T-helper 2 cell treated with Interferon-gamma antibody and Interleukin-4, amounts not matched to agents 5 μg/mL and 100 μg/mL, for 36 hours (primary cell): ENCODE results near the gene IGFBP4.
"Not testable (repeated sequence)": the region's sequence is repeated elsewhere in the genome, so short reads cannot be mapped to it uniquely, and the experiment has no call there.

ENCODE experiments used
- DNase-seq: peaks from one replicate; pipeline ENCODE4 v3.0.0; 2021; ENCODE audit warnings: low spot score
- H3K27ac Mint-ChIP-seq: one replicate; pipeline ENCODE4 v1.8.0; 2021; ENCODE audit warnings: mild to moderate bottlenecking, mixed read lengths
- H3K27me3 Mint-ChIP-seq: one replicate; pipeline ENCODE4 v1.8.0; 2021; ENCODE audit warnings: low read depth, mixed read lengths
- H3K36me3 Mint-ChIP-seq: one replicate; pipeline ENCODE4 v1.8.0; 2021; ENCODE audit warnings: low read depth, mixed read lengths
- H3K4me1 Mint-ChIP-seq: one replicate; pipeline ENCODE4 v1.8.0; 2021; ENCODE audit warnings: low read depth, mixed read lengths
- H3K4me3 Mint-ChIP-seq: one replicate; pipeline ENCODE4 v1.8.0; 2022; ENCODE audit warnings: mild to moderate bottlenecking, moderate library complexity, mixed read lengths
- H3K9me3 Mint-ChIP-seq: one replicate; pipeline ENCODE4 v1.8.0; 2021; ENCODE audit warnings: mixed read lengths

The IGFBP4 gene

DNA sequence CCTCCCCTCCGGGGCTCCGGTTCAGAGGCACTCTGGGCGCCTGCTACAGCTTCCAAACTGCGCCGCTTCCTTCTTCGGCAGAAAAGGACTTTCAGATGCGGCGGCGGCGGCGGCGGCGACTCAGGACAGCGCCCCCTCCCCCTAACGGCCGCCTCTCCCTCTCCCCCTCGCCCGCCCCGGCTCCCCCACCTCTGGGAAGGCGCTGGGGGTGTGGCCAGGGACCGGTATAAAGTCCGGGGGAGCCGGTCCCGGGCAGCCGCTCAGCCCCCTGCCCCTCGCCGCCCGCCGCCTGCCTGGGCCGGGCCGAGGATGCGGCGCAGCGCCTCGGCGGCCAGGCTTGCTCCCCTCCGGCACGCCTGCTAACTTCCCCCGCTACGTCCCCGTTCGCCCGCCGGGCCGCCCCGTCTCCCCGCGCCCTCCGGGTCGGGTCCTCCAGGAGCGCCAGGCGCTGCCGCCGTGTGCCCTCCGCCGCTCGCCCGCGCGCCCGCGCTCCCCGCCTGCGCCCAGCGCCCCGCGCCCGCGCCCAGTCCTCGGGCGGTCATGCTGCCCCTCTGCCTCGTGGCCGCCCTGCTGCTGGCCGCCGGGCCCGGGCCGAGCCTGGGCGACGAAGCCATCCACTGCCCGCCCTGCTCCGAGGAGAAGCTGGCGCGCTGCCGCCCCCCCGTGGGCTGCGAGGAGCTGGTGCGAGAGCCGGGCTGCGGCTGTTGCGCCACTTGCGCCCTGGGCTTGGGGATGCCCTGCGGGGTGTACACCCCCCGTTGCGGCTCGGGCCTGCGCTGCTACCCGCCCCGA lies at the start of gene IGFBP4:
Gene IGFBP4 (plus strand): TSS at position 255 of the 792 bp plus-strand sequence. CDS start 286 bp downstream, at position 541.
- Mint-ChIP-seq H3K27ac (peak within 1 kb of the TSS; percentile 90), H3K4me1 (peaks cover 40% of the 10 kb centered on the region), H3K27me3 (peaks cover 2% of the 10 kb centered on the region), H3K9me3 (no peaks in the 10 kb centered on the region), H3K4me3 (peak within 1 kb of the TSS; percentile 88), H3K36me3 (peaks cover 16% of the 10 kb centered on the region)
- peak; percentile 78 for DNase-seq

DNA sequence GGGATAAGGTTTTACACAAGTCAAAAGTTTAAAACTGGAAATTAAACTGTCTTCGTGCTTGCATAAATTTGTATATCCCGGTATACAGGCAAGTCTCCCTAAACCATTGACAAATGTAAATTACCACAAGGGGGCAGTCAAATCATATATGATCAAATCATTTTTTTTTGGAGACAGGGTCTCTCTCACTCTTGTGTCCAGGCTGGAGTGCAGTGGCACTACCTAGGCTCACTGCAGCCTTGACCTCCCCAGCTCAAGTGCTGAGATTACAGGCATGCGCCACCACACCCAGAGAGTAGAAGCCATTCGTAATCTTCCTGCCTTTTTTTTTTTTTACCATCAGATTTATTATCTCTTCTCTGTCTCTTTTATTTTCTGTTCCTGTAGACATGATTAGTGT lies 44.1 kb upstream of the IGFBP4 start:
- no peak overlapping the region for H3K4me3 Mint-ChIP-seq
- no peaks in the 10 kb centered on the region for H3K27me3 Mint-ChIP-seq
- no peak for DNase-seq
- peaks cover 26% of the 10 kb centered on the region for H3K4me1 Mint-ChIP-seq
- H3K27ac Mint-ChIP-seq = peak overlapping the region; percentile 59
- peaks cover 78% of the 10 kb centered on the region for H3K36me3 Mint-ChIP-seq
- no peaks in the 10 kb centered on the region for H3K9me3 Mint-ChIP-seq

DNA sequence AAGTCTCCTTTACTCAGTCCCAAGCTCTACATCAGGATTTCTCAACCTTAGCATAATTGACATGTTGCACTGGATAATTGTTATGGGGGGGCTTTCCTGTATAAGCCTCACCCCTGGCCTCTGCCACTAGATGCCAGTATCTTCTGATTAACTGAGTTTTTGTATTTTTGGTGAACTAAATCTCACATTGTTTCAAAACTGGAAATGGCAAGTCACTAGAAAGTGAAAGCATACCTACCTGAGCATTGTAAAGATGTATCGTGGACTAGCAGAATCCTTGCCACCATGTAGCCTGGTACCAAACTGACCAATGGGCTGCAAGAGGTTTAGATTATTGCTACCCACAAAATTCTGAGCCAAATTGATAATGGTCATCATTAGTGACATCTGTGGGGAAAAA lies 40.6 kb upstream of the IGFBP4 start:
- Mint-ChIP-seq H3K27ac (peak overlapping the region; percentile 24), H3K36me3 (peaks cover 85% of the 10 kb centered on the region), H3K4me3 (peak overlapping the region; percentile 11), H3K27me3 (no peaks in the 10 kb centered on the region), H3K9me3 (no peaks in the 10 kb centered on the region), H3K4me1 (peaks cover 28% of the 10 kb centered on the region)
- DNase-seq = no peak

DNA sequence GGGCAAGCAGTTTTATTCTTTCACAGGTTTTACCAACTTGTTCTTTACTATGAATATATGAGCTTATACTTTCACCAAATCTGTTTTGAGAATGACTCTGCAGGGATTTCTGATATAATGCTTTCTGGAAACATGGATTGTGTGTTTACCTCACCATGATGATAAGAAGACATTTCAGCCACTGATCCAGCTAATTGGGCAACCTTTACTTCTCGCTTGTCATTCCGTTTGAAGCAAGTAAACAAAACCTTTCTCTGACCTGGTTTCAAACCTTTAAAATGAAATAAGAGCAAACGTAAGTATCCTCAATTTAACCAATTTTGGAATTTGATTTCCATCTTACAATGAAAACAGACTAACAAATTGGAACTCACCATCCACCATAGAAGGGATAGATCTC lies 39.2 kb upstream of the IGFBP4 start:
- peaks cover 81% of the 10 kb centered on the region for H3K36me3 Mint-ChIP-seq
- peaks cover 28% of the 10 kb centered on the region for H3K4me1 Mint-ChIP-seq
- no peak overlapping the region for H3K4me3 Mint-ChIP-seq
- H3K27ac Mint-ChIP-seq = peak overlapping the region; percentile 47
- no peaks in the 10 kb centered on the region for H3K9me3 Mint-ChIP-seq
- DNase-seq = no peak
- H3K27me3 Mint-ChIP-seq = no peaks in the 10 kb centered on the region

DNA sequence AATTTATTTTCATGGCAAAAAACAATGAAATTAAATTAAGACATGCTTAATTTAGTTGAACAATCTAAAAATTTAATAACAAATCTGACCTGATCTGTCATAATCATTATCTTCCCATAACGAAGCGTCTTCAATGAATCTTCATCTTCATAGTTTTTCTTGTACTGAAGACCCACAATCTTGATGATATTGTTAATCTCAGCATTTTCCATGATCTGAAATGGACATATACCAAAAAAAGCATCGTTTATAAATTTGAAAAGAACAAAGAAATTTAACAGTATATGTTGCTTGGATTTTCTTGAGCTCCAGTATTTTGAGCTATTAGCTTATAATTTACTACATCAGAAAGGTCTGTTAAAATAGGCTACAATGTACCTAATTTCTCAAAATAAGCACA lies 35.8 kb upstream of the IGFBP4 start:
- H3K36me3 Mint-ChIP-seq = peaks cover 76% of the 10 kb centered on the region
- H3K27me3 Mint-ChIP-seq = no peaks in the 10 kb centered on the region
- peaks cover 30% of the 10 kb centered on the region for H3K4me1 Mint-ChIP-seq
- no peaks in the 10 kb centered on the region for H3K9me3 Mint-ChIP-seq
- H3K4me3 Mint-ChIP-seq = no peak overlapping the region
- no peak overlapping the region for H3K27ac Mint-ChIP-seq
- DNase-seq = no peak

DNA sequence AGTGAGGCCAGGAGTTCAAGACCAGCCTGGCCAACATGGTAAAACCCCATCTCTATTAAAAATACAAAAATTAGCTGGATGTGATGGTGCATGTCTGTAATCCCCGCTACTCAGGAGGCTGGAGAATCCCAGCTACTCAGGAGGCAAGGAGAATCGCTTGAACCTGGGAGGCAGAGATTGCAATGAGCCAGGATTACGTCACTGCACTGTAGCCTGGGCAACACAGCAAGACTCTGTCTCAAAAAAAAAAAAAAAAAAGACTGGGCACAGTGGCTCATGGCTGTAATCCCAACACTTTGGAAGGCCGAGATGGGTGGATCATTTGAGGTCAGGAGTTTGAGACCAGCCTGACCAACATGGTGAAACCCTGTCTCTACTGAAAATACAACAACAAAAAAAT lies 33.7 kb upstream of the IGFBP4 start:
- H3K27ac Mint-ChIP-seq, DNase-seq, H3K27me3 Mint-ChIP-seq, H3K4me3 Mint-ChIP-seq, H3K9me3 Mint-ChIP-seq: not testable (repeated sequence)
- peaks cover 73% of the 10 kb centered on the region for H3K36me3 Mint-ChIP-seq
- H3K4me1 Mint-ChIP-seq = peaks cover 32% of the 10 kb centered on the region

DNA sequence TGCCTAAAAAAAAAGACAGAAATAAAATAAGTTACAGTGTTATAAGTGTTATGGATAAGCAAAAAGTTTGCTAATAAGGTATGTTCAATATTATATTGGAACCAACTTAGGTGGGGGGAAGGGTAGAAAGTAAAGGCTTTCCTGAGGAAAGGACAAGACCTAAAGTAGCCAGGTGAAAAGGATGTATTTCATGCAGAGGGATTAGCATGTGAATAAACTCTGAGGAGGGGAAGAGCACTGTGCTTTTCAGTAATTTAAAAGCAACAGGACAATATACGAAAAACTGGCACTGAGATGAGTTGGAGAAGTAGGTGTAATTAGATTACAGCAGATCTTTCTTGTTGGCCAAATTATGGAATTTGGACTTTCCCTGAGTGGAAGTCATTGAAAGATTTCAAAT lies 33.2 kb upstream of the IGFBP4 start:
- peaks cover 72% of the 10 kb centered on the region for H3K36me3 Mint-ChIP-seq
- no peaks in the 10 kb centered on the region for H3K9me3 Mint-ChIP-seq
- DNase-seq = no peak
- H3K4me3 Mint-ChIP-seq = no peak overlapping the region
- peaks cover 32% of the 10 kb centered on the region for H3K4me1 Mint-ChIP-seq
- peak overlapping the region; percentile 58 for H3K27ac Mint-ChIP-seq
- H3K27me3 Mint-ChIP-seq = no peaks in the 10 kb centered on the region

DNA sequence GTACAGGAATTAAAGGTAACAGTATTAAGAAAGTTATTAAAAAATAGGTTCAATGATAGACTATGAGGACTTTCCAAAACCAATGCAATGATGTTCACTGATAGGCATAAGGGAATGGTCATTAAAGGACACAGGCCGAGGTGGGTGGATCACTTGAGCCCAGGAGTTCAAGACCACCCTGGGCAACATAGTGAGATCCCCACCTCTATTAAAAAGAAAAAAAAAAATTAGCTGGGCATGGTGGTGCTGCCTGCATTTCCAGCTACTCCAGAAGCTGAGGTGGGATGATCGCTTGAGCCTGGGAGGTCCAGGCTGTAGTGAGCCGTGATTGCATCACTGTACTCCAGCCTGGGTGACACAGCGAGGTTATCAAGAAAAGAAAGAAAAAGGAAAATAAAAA lies 31.4 kb upstream of the IGFBP4 start:
- peaks cover 44% of the 10 kb centered on the region for H3K4me1 Mint-ChIP-seq
- DNase-seq = no peak
- no peaks in the 10 kb centered on the region for H3K27me3 Mint-ChIP-seq
- no peak overlapping the region for H3K27ac Mint-ChIP-seq
- H3K4me3 Mint-ChIP-seq = no peak overlapping the region
- peaks cover 78% of the 10 kb centered on the region for H3K36me3 Mint-ChIP-seq
- no peaks in the 10 kb centered on the region for H3K9me3 Mint-ChIP-seq

DNA sequence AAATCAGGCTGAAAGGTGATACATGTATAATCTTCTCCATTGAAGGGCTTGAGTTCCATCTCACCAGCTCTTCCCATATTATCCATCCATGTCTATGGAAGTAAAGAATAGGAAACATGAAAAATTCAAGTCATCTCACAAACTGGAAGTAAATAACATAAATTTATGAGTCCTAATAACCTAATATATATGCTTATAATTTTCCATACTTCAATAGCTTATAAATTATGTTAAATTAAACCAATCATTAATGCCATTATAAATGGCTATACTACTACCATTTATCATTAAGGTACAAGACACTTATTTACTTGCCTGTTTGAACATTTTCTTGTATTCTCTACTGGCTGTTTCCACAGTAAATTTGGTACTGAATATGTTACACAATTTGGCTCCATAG lies 30.4 kb upstream of the IGFBP4 start:
- DNase-seq = no peak
- Mint-ChIP-seq H3K36me3 (peaks cover 75% of the 10 kb centered on the region), H3K27ac (no peak overlapping the region), H3K9me3 (no peaks in the 10 kb centered on the region), H3K4me1 (peaks cover 42% of the 10 kb centered on the region), H3K4me3 (no peak overlapping the region), H3K27me3 (no peaks in the 10 kb centered on the region)

DNA sequence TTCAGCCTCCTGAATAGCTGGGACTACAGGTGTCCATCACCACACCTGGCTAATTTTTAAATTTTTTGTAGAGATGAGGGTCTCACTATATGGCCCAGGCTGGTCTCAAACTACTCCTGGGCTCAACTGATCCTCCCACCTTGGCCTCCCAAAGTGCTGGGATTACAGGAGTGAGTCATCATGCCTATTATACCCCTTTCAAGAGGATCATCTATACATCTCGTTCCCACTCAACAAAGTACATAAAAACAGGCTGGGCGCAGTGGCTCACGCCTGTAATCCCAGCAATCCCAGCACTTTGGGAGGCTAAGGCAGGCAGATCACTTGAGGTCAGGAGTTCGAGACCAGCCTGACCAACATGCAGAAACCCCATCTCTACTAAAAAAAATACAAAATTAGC lies 28.9 kb upstream of the IGFBP4 start:
- H3K9me3 Mint-ChIP-seq, DNase-seq, H3K27ac Mint-ChIP-seq, H3K4me3 Mint-ChIP-seq, H3K27me3 Mint-ChIP-seq: not testable (repeated sequence)
- H3K4me1 Mint-ChIP-seq = peaks cover 47% of the 10 kb centered on the region
- H3K36me3 Mint-ChIP-seq = peaks cover 70% of the 10 kb centered on the region

DNA sequence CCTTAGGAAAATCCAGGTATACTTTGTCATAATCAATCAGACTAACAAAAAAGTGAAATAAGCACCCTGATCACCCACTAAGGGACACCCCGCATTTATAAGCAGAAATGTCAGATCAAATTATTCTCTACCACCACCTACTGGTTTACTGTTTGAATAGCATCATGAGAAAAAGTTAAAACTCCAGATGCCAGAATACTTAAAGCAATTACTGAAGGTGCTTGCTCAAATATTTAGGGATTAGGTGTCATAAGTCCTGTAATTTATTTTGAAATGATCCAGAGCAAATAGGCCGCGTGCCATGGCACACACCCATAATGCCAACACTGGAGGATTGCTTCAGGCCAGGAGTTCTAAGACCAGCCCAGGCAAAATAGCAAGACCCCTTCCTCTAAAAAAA lies 27.9 kb upstream of the IGFBP4 start:
- Mint-ChIP-seq H3K4me1 (peaks cover 45% of the 10 kb centered on the region), H3K27me3 (no peaks in the 10 kb centered on the region), H3K9me3 (no peaks in the 10 kb centered on the region), H3K4me3 (peak overlapping the region; percentile 99), H3K36me3 (peaks cover 59% of the 10 kb centered on the region), H3K27ac (peak overlapping the region; percentile 55)
- no peak for DNase-seq

DNA sequence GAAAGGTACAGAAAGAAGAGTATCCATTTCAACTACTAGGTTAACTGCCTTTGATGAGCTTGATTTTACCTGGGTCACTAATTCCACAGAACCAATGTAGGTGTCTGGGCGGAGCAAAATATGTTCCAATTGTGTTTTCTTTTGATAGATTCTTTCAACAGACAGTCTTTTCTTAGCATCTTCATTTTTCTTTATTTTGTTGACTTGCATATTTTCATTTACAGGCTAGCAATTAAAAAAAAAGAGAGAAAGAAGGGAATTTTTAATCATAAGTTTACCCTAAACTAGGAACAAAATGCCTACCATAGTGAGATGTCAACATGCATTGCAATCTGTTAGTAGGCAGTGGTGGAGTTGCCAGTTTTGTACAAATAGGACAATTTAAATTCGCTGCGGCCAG lies 26.6 kb upstream of the IGFBP4 start:
- H3K36me3 Mint-ChIP-seq = peaks cover 49% of the 10 kb centered on the region
- H3K4me3 Mint-ChIP-seq = peak overlapping the region; percentile 99
- peaks cover 40% of the 10 kb centered on the region for H3K4me1 Mint-ChIP-seq
- no peaks in the 10 kb centered on the region for H3K27me3 Mint-ChIP-seq
- no peak for DNase-seq
- peak overlapping the region; percentile 97 for H3K27ac Mint-ChIP-seq
- no peaks in the 10 kb centered on the region for H3K9me3 Mint-ChIP-seq

DNA sequence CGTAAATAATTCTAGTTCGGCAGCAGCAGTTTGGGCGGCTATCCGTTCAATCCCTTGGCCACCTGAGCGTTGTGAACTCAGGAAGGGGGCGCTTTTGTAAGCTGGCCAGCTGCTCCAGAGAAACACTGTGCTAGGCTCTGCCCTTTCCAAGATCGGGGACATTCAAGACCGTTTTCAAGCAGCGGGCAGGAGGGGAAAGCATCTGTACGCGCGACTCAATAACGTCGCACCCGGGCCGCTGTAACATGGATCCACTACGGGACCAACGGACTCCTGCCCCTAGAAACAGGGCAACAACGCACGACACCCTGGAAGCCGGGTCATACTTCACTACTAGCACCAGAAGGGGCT lies 26.0 kb upstream of the IGFBP4 start:
- DNase-seq = no peak
- Mint-ChIP-seq H3K4me3 (peak overlapping the region; percentile 99), H3K27ac (peak overlapping the region; percentile 97), H3K9me3 (no peaks in the 10 kb centered on the region), H3K4me1 (peaks cover 36% of the 10 kb centered on the region), H3K36me3 (peaks cover 44% of the 10 kb centered on the region), H3K27me3 (no peaks in the 10 kb centered on the region)

DNA sequence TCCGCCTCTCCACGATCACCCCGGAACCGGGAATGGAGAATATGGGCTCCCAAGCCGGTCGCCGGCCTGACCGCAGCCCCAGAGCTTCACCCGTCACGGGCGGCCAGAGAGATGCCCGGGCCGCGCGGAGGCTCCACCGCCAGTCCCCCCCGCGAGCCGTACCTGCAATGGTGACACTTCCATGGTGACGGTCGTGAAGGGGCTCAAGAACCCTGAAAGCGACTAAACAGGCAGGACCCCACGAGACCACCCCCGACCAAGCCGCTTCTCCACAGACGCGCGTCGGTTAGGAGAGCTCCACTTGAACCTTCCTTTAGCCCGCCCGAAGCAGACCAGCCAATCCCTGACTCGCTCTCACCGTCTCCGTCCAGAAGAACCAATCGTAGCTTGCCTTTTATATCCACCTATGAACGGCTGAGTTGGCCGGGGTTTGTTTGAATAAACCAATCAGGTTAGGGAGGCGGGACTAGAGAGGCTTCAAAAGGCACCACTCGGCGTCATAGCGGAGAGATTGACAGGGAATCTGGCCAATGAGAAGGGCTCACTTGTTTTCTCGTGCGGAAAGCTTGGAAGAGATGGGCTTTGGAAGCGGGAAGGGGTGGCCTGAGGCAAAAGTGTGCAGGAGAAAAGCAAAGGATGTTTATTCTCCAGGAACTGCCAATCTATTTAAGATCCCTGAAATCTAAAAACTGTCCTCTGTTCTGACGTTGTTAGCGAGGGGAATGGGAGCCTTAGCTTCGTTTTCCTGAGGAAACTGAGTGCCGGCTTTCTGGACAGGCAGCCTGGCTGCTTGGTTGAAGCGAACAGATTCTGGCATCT lies 25.4 kb upstream of the IGFBP4 start, which contains the start of gene TOP2A:
Gene TOP2A (minus strand): TSS at position 288 of the 819 bp plus-strand sequence. CDS start 105 bp downstream, at position 183.
- Mint-ChIP-seq H3K27ac (peak within 1 kb of the TSS; percentile 97), H3K27me3 (no peaks in the 10 kb centered on the region), H3K4me3 (peak within 1 kb of the TSS; percentile 99), H3K9me3 (no peaks in the 10 kb centered on the region), H3K36me3 (peaks cover 39% of the 10 kb centered on the region), H3K4me1 (peaks cover 33% of the 10 kb centered on the region)
- peak; percentile 96 for DNase-seq
